CD14-positive monocyte (primary cell): ENCODE results near the gene CHTF8. TPM values are rescaled to one million over a fixed set of nuclear protein-coding genes. Genes with fewer than 3 reads are reported as not detected.

Experiments
- DNase-seq, 3 donors: peaks; one replicate each; pipeline ENCODE4 v3.0.0-alpha.2; 2011 to 2022
- H2AFZ ChIP-seq: 2 replicates; pipeline ENCODE4 v1.6.0; 2012; ENCODE audit warnings: mild to moderate bottlenecking, low read depth, low read length, inconsistent platforms; ENCODE audit not compliant: insufficient read depth, poor library complexity, severe bottlenecking
- H3K27ac ChIP-seq, 2 donors: 1 replicate in 1 of 2; 2 replicates in 1 of 2; pipeline ENCODE4 v1.5.1; 2012 to 2013; ENCODE audit warnings: low read length in 2 of 2, control low read depth in 1 of 2, inconsistent platforms in 1 of 2, low read depth in 1 of 2, mild to moderate bottlenecking in 1 of 2
- H3K27me3 ChIP-seq, 2 donors: one replicate each; pipeline versions ENCODE4 v1.6.0 to v1.6.1; 2011 to 2013; ENCODE audit warnings: low read length in 2 of 2; ENCODE audit not compliant: control insufficient read depth in 2 of 2, insufficient read depth in 2 of 2
- H3K36me3 ChIP-seq, 2 donors: replicated peaks in 1 of 2; 1 replicate in 1 of 2; 2 replicates in 1 of 2; pipeline versions ENCODE4 v1.5.1 to v1.6.1; 2012 to 2013; ENCODE audit warnings: low read length in 2 of 2, control low read depth in 1 of 2, inconsistent platforms in 1 of 2, mild to moderate bottlenecking in 1 of 2; ENCODE audit not compliant: insufficient read depth in 2 of 2, control insufficient read depth in 1 of 2
- H3K4me1 ChIP-seq, 2 donors: 1 replicate in 1 of 2; 2 replicates in 1 of 2; pipeline versions ENCODE4 v1.5.1 to v1.6.1; 2012 to 2013; ENCODE audit warnings: low read length in 2 of 2, control low read depth in 1 of 2, inconsistent platforms in 1 of 2, mild to moderate bottlenecking in 1 of 2, moderate library complexity in 1 of 2; ENCODE audit not compliant: insufficient read depth in 2 of 2, control insufficient read depth in 1 of 2
- H3K4me2 ChIP-seq: replicated peaks from 2 replicates; pipeline ENCODE3; 2012; ENCODE audit warnings: low read length, moderate library complexity, mild to moderate bottlenecking; ENCODE audit not compliant: poor library complexity, severe bottlenecking; ENCODE audit errors: extremely low read depth
- H3K4me3 ChIP-seq, 3 experiments: fragments of 200-600 bp in 1 of 3; sonication (generic) in 1 of 3; replicated peaks in 1 of 3; 1 replicate in 2 of 3; 2 replicates in 1 of 3; pipeline ENCODE4 v1.5.1; 2011 to 2013; ENCODE audit warnings: low read length in 3 of 3, mild to moderate bottlenecking in 3 of 3, control low read depth in 2 of 3, low read depth in 2 of 3, inconsistent platforms in 1 of 3, moderate library complexity in 1 of 3
- H3K79me2 ChIP-seq: 2 replicates; pipeline ENCODE4 v1.6.0; 2012; ENCODE audit warnings: mild to moderate bottlenecking, control low read depth, inconsistent platforms, low read length, moderate library complexity; ENCODE audit not compliant: insufficient read depth
- H3K9ac ChIP-seq: 2 replicates; pipeline ENCODE4 v1.6.0; 2017; ENCODE audit warnings: low read length, mild to moderate bottlenecking; ENCODE audit not compliant: insufficient read depth, poor library complexity, severe bottlenecking
- H3K9me3 ChIP-seq, 2 donors: replicated peaks in 1 of 2; 1 replicate in 1 of 2; 2 replicates in 1 of 2; pipeline versions ENCODE4 v1.5.1 to v1.6.1; 2012 to 2013; ENCODE audit warnings: low read length in 2 of 2, control low read depth in 1 of 2; ENCODE audit not compliant: control insufficient read depth in 1 of 2, insufficient read depth in 1 of 2
- H4K20me1 ChIP-seq: 2 replicates; pipeline ENCODE4 v1.6.0; 2012; ENCODE audit warnings: mild to moderate bottlenecking, low read length, control low read depth, moderate library complexity; ENCODE audit not compliant: insufficient read depth
- H3K27ac Mint-ChIP-seq, 7 donors: one replicate each; pipeline ENCODE4 v1.8.0; 2020; ENCODE audit warnings: mild to moderate bottlenecking in 7 of 7, mixed read lengths in 7 of 7, moderate library complexity in 6 of 7, inconsistent platforms in 2 of 7
- H3K27me3 Mint-ChIP-seq, 3 donors: one replicate each; pipeline ENCODE4 v1.8.0; 2021 to 2022; ENCODE audit warnings: low read depth in 3 of 3, mild to moderate bottlenecking in 3 of 3, mixed read lengths in 3 of 3, moderate library complexity in 3 of 3, inconsistent platforms in 1 of 3
- H3K36me3 Mint-ChIP-seq, 2 donors: one replicate each; pipeline ENCODE4 v1.8.0; 2020; ENCODE audit warnings: mixed read lengths in 2 of 2, inconsistent platforms in 1 of 2, mild to moderate bottlenecking in 1 of 2
- H3K4me1 Mint-ChIP-seq: one replicate; pipeline ENCODE4 v1.8.0; 2020; ENCODE audit warnings: mild to moderate bottlenecking, mixed read lengths
- H3K4me3 Mint-ChIP-seq, 2 donors: one replicate each; pipeline ENCODE4 v1.8.0; 2020; ENCODE audit warnings: mild to moderate bottlenecking in 2 of 2, mixed read lengths in 2 of 2, moderate library complexity in 1 of 2
- H3K9me3 Mint-ChIP-seq, 7 donors: one replicate each; pipeline ENCODE4 v1.8.0; 2020 to 2022; ENCODE audit warnings: mixed read lengths in 7 of 7, mild to moderate bottlenecking in 6 of 7, moderate library complexity in 6 of 7, inconsistent platforms in 2 of 7
- WGBS: methylation state at CpG from one replicate; pipeline ENCODE4 v1.1.5; 2013; ENCODE audit warnings: missing lambda C conversion rate; ENCODE audit not compliant: insufficient coverage; 5-methylcytosine and 5-hydroxymethylcytosine counted together
- intact Hi-C, 2 donors: fragments of 100-400 bp; cut with micrococcal nuclease; formaldehyde crosslinking; loops; one replicate each; pipeline versions ENCODE4 v1.15.0 to v1.15.1; 2023
- polyA plus RNA-seq, 3 donors: library from polyadenylated mRNA; depleted of rRNA in 1 of 3; unstranded in 2 of 3; stranded (reverse) in 1 of 3; fragments of 300-500 nt in 2 of 3; fragments of >200 nt in 1 of 3; fragmentation: Illumina TruSeq in 2 of 3; gene quantifications; 1 replicate in 2 of 3; 2 replicates in 1 of 3; pipeline ENCODE4 v1.2.3, GENCODE V29; 2012 to 2021
- TF ChIP-seq, protein P1 (sequence below): fragments of 200-600 bp; IDR thresholded peaks from one replicate; pipeline ENCODE4 v1.8.0; 2022; ENCODE audit warnings: antibody characterized with exemption, mild to moderate bottlenecking

CHTF8 gene
- polyA plus RNA-seq, 3 donors = 45.9 to 172 (median 158) TPM

- Mint-ChIP-seq H3K4me3 (no peak overlapping the region), H3K27me3 (peaks cover 0 to 1% (median 0%) of the 10 kb centered on the region in 3 donors), H3K36me3 (peaks cover 58 to 62% of the 10 kb centered on the region in 2 donors), H3K9me3 (no peaks in the 10 kb centered on the region), H3K27ac (no peak overlapping the region), H3K4me1 (peaks cover 3% of the 10 kb centered on the region)
- Histone ChIP-seq H3K4me1 (peaks cover 2 to 3% of the 10 kb centered on the region in 2 donors), H3K36me3 (peaks cover 51 to 74% of the 10 kb centered on the region in 2 donors), H3K4me2 (no peak overlapping the region), H3K9me3 (no peaks in the 10 kb centered on the region), H3K79me2 (peaks cover 22% of the 10 kb centered on the region), H3K4me3 (no peak overlapping the region), H3K9ac (no peak overlapping the region), H2AFZ (no peak overlapping the region), H3K27me3 (no peaks in the 10 kb centered on the region), H3K27ac (no peak overlapping the region), H4K20me1 (no peaks in the 10 kb centered on the region)
- intact Hi-C loops = loop anchor here (10.0 kb wide), 2 partner anchors 46 to 176 kb away; partner anchors contain the start of genes SNTB2 (in 1 of the 2) and VPS4A (in 1 of the 2)
- TF ChIP-seq, protein P1, sequence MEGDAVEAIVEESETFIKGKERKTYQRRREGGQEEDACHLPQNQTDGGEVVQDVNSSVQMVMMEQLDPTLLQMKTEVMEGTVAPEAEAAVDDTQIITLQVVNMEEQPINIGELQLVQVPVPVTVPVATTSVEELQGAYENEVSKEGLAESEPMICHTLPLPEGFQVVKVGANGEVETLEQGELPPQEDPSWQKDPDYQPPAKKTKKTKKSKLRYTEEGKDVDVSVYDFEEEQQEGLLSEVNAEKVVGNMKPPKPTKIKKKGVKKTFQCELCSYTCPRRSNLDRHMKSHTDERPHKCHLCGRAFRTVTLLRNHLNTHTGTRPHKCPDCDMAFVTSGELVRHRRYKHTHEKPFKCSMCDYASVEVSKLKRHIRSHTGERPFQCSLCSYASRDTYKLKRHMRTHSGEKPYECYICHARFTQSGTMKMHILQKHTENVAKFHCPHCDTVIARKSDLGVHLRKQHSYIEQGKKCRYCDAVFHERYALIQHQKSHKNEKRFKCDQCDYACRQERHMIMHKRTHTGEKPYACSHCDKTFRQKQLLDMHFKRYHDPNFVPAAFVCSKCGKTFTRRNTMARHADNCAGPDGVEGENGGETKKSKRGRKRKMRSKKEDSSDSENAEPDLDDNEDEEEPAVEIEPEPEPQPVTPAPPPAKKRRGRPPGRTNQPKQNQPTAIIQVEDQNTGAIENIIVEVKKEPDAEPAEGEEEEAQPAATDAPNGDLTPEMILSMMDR = no peak
- 100% methylated on average over 1 of the region's 2 CpGs for WGBS
- no peak for DNase-seq
Observed at GRCh38 chr16:69138608-69139007, 6.2 kb upstream of the CHTF8 start.

GRCh38 chr16:69133373-69133954 lies 1.1 kb upstream of the CHTF8 start:
- Histone ChIP-seq H3K27ac (peak overlapping the region in 1 of 2 donors; percentile 70), H3K79me2 (peaks cover 70% of the 10 kb centered on the region), H3K27me3 (no peaks in the 10 kb centered on the region), H3K4me2 (peak overlapping the region; percentile 96), H3K9me3 (no peaks in the 10 kb centered on the region), H3K9ac (peak overlapping the region; percentile 76), H3K4me1 (peaks cover 13 to 19% of the 10 kb centered on the region in 2 donors), H3K4me3 (peak overlapping the region; percentile 79 to 99 (median 80)), H4K20me1 (peaks cover 30% of the 10 kb centered on the region), H3K36me3 (peaks cover 11 to 28% of the 10 kb centered on the region in 2 donors), H2AFZ (peak overlapping the region; percentile 91)
- no peak for DNase-seq
- peaks cover 18 to 24% of the 10 kb centered on the region in 2 donors for H3K36me3 Mint-ChIP-seq
- WGBS = no CpG with 5 or more reads among the region's 5 CpGs
- H3K4me1 Mint-ChIP-seq = peaks cover 30% of the 10 kb centered on the region
- no peaks in the 10 kb centered on the region for H3K9me3 Mint-ChIP-seq
- peak overlapping the region; percentile 92 to 93 for H3K4me3 Mint-ChIP-seq
- TF ChIP-seq, protein P1 = no peak
- H3K27ac Mint-ChIP-seq = peak overlapping the region in 2 of 7 donors; percentile 90 to 94
- H3K27me3 Mint-ChIP-seq = peaks cover 0 to 1% (median 0%) of the 10 kb centered on the region in 3 donors
- intact Hi-C loops = loop anchor here (5.0 to 10.0 kb wide), 3 partner anchors 51 to 596 kb away; partner anchors contain the start of genes SNTB2 (in 1 of the 2), VPS4A (in 1 of the 2) and ZFP90 (in 1 of the 2)
